Neural progenitor cell (in vitro differentiated cells): Measurements from ENCODE around the gene MLH1.

Experiments used
- CTCF ChIP-seq: fragments of 200-600 bp; sonication (generic); IDR thresholded peaks from 2 replicates; pipeline ENCODE4 v1.5.1; 2017; ENCODE audit warnings: antibody characterized with exemption, mild to moderate bottlenecking
- EZH2 ChIP-seq: fragments of 200-600 bp; sonication (generic); IDR thresholded peaks from 2 replicates; pipeline ENCODE4 v1.6.1; 2017; ENCODE audit warnings: antibody characterized with exemption, mild to moderate bottlenecking, moderate library complexity
- EZH2phosphoT487 ChIP-seq: fragments of 200-600 bp; sonication (generic); IDR thresholded peaks from 2 replicates; pipeline ENCODE4 v1.6.1; 2017; ENCODE audit warnings: antibody characterized with exemption

- TF ChIP-seq CTCF, result no peak
- TF ChIP-seq EZH2, result no peak
- no peak for TF ChIP-seq EZH2phosphoT487
Measured at GRCh38 chr3:37087870-37088269, 94.6 kb downstream of the MLH1 start.
